GM12892 (cell line): ENCODE results near the gene ARMC9. TPM values are rescaled to one million over a fixed set of nuclear protein-coding genes. Genes with fewer than 3 reads are reported as not detected.

Source experiments
- DNase-seq: peaks from one replicate; pipeline ENCODE4 v3.0.0; 2011; ENCODE audit not compliant: insufficient read length
- FAIRE-seq: peaks from 2 replicates; lab custom pipeline; 2011; peaks lifted over from hg19 to GRCh38; lab: Jason Lieb, UNC
- POLR2A ChIP-seq: IDR thresholded peaks from 2 replicates; pipeline ENCODE4 v1.6.1; 2011; ENCODE audit warnings: low read depth, low read length, control low read depth
- POLR2AphosphoS5 ChIP-seq: IDR thresholded peaks from 2 replicates; pipeline ENCODE4 v1.6.1; 2011; ENCODE audit warnings: low read depth, low read length, control low read depth
- TAF1 ChIP-seq: IDR thresholded peaks from 2 replicates; pipeline ENCODE4 v1.6.1; 2011; ENCODE audit warnings: low read depth, mild to moderate bottlenecking, control low read depth, low read length, borderline replicate concordance
- polyA plus RNA-seq: library from polyadenylated mRNA; unstranded; fragments of >200 nt; gene quantifications from one replicate; pipeline ENCODE4 v1.2.1, GENCODE V29; 2012; ENCODE audit warnings: missing spikeins, inconsistent platforms; ENCODE audit not compliant: missing spikeins

The ARMC9 gene
- polyA plus RNA-seq, result 9.8 TPM

DNA sequence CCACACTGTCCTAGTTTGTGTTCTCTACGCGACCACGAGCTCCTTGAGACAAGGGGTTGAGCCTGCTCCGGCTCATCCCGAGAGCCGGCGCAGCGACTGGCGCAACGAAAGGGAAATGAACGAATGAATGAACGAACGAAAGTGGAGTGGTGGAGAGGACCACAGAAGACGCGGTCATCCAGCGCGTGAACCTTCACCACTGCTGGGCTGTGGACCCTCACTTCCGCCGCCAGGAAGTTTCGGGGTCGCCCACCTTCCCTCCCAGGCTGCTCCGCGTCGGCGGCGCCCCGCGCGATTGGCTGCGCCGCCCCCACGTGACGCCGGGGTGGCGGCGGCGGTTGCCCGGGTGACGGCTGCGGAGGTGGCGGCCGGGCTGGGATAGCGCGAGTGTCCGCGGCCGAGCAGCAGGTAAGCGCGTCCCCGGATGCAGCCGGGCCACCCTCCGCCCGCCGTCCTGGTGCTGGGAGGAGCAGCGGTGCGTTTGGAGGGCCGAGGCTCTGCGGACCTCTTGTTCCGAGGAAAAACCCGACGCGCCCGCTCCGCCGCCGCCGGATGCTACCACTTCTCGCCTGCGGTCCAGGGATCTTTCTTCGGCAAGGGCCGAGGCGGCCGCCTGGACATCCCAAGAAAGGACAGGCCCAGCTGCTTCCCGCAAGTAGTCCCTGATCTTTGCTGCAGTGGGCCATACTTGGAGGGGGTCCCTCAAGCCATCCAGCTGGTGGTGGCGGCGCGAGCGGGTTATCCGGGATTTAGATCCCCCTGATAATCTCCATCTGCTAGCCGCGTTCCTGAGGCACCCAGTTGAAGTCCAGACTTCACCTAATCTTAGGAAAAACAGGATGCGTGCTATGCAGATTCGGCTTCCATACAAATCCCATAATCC lies at the start of gene ARMC9:
ARMC9 (plus strand) TSS at position 341 of the 883 bp plus-strand sequence. CDS start 7,608 bp downstream, outside the sequence.
- DNase-seq, result peak; percentile 92
- TF ChIP-seq POLR2A (peak; percentile 87), POLR2AphosphoS5 (peak; percentile 83), TAF1 (peak; percentile 54; the same call in 1 of the 2 replicates)
- peak; percentile 96 for FAIRE-seq

DNA sequence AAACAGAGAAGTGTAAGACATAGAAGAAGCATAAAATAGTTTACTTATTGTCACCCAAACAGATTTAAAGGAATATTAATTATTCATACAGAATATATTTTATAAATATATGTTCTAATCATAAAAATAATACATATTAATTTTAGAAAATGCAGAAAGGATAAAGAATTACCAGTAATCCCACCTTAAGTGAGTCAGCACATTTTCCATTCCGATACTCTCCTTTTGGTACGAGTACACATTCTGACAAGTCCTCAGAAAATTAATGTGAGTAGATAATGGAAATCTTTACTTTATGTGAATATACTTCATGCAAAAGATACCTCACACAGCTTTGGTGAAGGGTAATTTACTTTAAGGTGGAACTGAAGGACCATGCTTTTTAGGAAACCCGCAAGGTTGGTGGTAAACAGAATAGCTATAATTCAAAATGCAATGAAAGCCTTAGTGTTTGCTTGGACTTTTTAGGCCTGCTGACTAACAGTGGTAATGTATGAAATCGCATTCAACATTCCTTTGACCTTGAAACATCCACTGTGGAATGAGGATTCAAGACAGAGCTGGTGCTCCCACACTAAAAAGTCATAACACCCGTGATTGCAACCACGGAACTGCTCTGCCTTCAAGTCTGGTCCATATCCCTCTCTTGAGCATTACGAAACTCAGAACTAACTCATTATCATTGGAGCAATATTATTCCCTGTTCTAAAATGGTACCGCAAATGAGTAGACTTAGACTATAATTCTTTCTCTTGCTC lies 45.5 kb upstream of the ARMC9 start:
- TF ChIP-seq POLR2AphosphoS5 (no peak), TAF1 (no peak), POLR2A (no peak)
- DNase-seq (no peak), FAIRE-seq (no peak)

DNA sequence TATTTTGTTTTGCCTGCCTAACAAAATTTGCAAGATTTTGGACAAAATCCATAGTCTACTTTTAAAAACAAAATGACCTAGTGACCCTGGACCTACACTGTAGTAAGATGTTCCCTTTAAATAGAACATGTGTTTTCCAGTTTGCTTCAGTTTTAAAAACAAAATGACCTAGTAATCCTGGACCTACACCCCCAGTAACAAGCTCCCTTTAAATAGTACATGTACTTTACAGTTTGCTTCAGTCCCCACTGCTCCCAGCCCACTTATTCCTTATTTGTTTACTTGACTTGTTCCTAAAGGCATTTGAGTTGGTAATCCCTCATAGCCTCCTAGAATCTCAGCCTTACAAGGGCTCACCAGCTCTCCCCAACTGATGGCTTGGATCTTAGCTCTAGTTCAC lies 39.1 kb upstream of the ARMC9 start:
- TF ChIP-seq POLR2A (no peak), TAF1 (no peak), POLR2AphosphoS5 (no peak)
- peak; percentile 9 for FAIRE-seq
- no peak for DNase-seq

- TF ChIP-seq TAF1 (no peak), POLR2AphosphoS5 (no peak), POLR2A (no peak)
- FAIRE-seq, result no peak
- no peak for DNase-seq
These were observed 37.7 kb upstream of the ARMC9 start for GRCh38 chr2:231160701-231161100.

- TF ChIP-seq TAF1 (no peak), POLR2A (no peak), POLR2AphosphoS5 (no peak)
- DNase-seq (no peak), FAIRE-seq (peak; percentile 17)
These were observed 37.1 kb upstream of the ARMC9 start for GRCh38 chr2:231161252-231161839.

DNA sequence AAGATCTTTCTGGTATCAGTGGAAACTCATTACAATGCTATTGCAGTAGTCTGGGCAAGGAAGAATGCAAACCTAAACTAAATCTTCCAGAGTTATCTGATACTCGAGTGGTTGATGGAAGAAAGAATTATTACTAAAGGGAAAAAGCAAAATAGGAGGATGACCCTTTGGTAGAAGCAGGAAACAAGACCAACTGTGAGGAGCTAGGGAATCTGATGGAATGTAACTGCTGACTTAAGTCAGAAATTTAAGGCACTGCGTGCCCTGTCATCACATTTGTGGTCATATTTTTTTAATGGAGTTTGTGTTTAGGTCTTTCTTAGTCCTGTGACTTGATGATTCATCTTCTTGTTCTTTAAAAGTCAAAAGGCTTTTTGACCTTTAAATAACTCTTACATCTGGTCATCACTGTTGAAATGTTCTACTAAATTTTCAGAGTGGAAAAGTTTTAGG lies 36.5 kb upstream of the ARMC9 start:
- FAIRE-seq (no peak), DNase-seq (no peak)
- no peak for TF ChIP-seq POLR2A
- no peak for TF ChIP-seq TAF1
- no peak for TF ChIP-seq POLR2AphosphoS5

GRCh38 chr2:231163011-231163410 lies 35.4 kb upstream of the ARMC9 start:
- FAIRE-seq, result no peak
- no peak for TF ChIP-seq TAF1
- TF ChIP-seq POLR2AphosphoS5, result no peak
- no peak for TF ChIP-seq POLR2A

GRCh38 chr2:231163414-231164095 lies 34.9 kb upstream of the ARMC9 start:
- DNase-seq (no peak), FAIRE-seq (no peak)
- TF ChIP-seq POLR2A, result no peak
- no peak for TF ChIP-seq POLR2AphosphoS5
- TF ChIP-seq TAF1, result no peak

More at GRCh38 chr2:231163011-231163410, 35.4 kb upstream of the ARMC9 start:
- DNase-seq, result no peak

GRCh38 chr2:231167745-231168459 lies 30.5 kb upstream of the ARMC9 start:
- DNase-seq (no peak), FAIRE-seq (no peak)
- no peak for TF ChIP-seq POLR2A
- TF ChIP-seq TAF1, result no peak
- no peak for TF ChIP-seq POLR2AphosphoS5
